Astrocyte (in vitro differentiated cells and primary cell): Measurements from ENCODE around the gene DTNBP1.

ENCODE experiments used
- EZH2 ChIP-seq: IDR thresholded peaks from 2 replicates; pipeline ENCODE4 v1.6.1; 2012; ENCODE audit warnings: mild to moderate bottlenecking, low read length, inconsistent platforms; ENCODE audit not compliant: insufficient read depth
- TF ChIP-seq, protein P1 (sequence below): IDR thresholded peaks from 2 replicates; pipeline ENCODE4 v1.5.1; 2011; ENCODE audit warnings: low read depth, mild to moderate bottlenecking, inconsistent platforms, low read length, moderate library complexity; ENCODE audit not compliant: insufficient read depth

DNA sequence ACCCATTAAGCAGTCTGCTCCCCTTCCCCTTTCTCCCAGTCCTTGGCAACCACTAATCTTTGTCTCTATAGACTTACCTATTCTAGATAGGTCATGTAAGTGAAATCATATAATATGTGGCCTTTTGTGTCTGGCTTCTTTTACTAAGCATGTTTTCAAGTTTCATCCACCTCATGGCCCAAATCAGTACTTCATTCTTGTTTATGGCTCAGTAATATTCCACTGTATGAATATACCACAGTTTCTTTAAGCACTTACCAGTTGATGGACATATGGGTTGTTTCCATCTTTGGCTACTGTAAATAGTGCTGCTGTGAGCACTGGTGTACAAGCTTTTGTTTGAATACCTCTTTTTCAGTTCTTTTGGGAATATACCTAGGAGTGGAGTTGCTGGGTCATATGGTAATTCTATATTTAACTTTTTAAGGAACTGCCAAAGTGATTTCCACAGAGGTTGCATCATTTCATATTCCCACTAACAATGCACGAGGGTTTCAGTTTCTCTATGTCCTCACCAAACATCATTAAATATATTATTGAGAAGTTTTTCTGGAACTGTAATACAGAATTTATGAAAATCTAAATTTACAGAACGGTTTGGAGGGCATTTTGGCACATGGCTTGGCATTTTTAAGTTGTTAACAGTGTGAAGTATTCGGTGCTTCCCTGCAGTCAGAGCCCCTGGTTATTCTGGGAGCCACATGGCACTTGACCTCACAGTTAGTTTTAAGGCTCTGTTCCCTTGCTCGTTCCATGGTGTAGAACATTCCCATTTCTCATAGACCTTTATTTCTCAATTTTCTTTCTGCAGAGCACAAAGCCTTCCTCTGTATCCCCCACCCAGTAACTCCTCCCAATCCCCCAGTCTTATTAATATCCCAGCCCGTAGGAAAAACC is 27.0 kb upstream of the DTNBP1 start:
- TF ChIP-seq, protein P1, sequence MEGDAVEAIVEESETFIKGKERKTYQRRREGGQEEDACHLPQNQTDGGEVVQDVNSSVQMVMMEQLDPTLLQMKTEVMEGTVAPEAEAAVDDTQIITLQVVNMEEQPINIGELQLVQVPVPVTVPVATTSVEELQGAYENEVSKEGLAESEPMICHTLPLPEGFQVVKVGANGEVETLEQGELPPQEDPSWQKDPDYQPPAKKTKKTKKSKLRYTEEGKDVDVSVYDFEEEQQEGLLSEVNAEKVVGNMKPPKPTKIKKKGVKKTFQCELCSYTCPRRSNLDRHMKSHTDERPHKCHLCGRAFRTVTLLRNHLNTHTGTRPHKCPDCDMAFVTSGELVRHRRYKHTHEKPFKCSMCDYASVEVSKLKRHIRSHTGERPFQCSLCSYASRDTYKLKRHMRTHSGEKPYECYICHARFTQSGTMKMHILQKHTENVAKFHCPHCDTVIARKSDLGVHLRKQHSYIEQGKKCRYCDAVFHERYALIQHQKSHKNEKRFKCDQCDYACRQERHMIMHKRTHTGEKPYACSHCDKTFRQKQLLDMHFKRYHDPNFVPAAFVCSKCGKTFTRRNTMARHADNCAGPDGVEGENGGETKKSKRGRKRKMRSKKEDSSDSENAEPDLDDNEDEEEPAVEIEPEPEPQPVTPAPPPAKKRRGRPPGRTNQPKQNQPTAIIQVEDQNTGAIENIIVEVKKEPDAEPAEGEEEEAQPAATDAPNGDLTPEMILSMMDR = no peak
- no peak for TF ChIP-seq EZH2
